Osteocyte (in vitro differentiated cells): ENCODE data around the gene CDH23. TPM values are rescaled to one million over a fixed set of nuclear protein-coding genes. Genes with fewer than 3 reads are reported as not detected.

Source experiments
- DNase-seq: peaks from one replicate; pipeline ENCODE4 v3.0.0; 2021; ENCODE audit warnings: mixed read lengths; ENCODE audit not compliant: unreplicated experiment; ENCODE audit errors: extremely low spot score
- H3K27ac Mint-ChIP-seq: one replicate; pipeline ENCODE4 v1.8.0; 2021; ENCODE audit warnings: mild to moderate bottlenecking, mixed read lengths; ENCODE audit not compliant: unreplicated experiment
- H3K27me3 Mint-ChIP-seq: one replicate; pipeline ENCODE4 v1.8.0; 2021; ENCODE audit warnings: mixed read lengths; ENCODE audit not compliant: unreplicated experiment
- H3K36me3 Mint-ChIP-seq: one replicate; pipeline ENCODE4 v1.8.0; 2021; ENCODE audit warnings: mixed read lengths; ENCODE audit not compliant: unreplicated experiment
- H3K4me1 Mint-ChIP-seq: one replicate; pipeline ENCODE4 v1.8.0; 2021; ENCODE audit warnings: mixed read lengths; ENCODE audit not compliant: unreplicated experiment
- H3K4me3 Mint-ChIP-seq: one replicate; pipeline ENCODE4 v1.8.0; 2021; ENCODE audit warnings: mild to moderate bottlenecking, moderate library complexity, mixed read lengths; ENCODE audit not compliant: unreplicated experiment
- H3K9me3 Mint-ChIP-seq: one replicate; pipeline ENCODE4 v1.8.0; 2021; ENCODE audit warnings: mixed read lengths; ENCODE audit not compliant: unreplicated experiment
- CTCF ChIP-seq: fragments of 200-600 bp; sonication (generic); IDR thresholded peaks from 2 replicates; pipeline ENCODE4 v1.5.0; 2021; ENCODE audit warnings: antibody characterized with exemption, mild to moderate bottlenecking, moderate library complexity
- total RNA-seq: library from RNA; stranded (reverse); gene quantifications from 2 replicates; pipeline ENCODE4 v1.2.1, GENCODE V29; 2021

CDH23 gene
- total RNA-seq, 1 donor from 2014 or later, result not detected

GRCh38 chr10:71832967-71833366, 436.2 kb downstream of the CDH23 start:
- no peak for TF ChIP-seq CTCF
- Mint-ChIP-seq H3K27ac (no peak overlapping the region), H3K4me3 (no peak overlapping the region), H3K36me3 (peaks cover 32% of the 10 kb centered on the region), H3K9me3 (no peaks in the 10 kb centered on the region), H3K4me1 (peaks cover 37% of the 10 kb centered on the region), H3K27me3 (no peaks in the 10 kb centered on the region)
- no peak for DNase-seq

DNA sequence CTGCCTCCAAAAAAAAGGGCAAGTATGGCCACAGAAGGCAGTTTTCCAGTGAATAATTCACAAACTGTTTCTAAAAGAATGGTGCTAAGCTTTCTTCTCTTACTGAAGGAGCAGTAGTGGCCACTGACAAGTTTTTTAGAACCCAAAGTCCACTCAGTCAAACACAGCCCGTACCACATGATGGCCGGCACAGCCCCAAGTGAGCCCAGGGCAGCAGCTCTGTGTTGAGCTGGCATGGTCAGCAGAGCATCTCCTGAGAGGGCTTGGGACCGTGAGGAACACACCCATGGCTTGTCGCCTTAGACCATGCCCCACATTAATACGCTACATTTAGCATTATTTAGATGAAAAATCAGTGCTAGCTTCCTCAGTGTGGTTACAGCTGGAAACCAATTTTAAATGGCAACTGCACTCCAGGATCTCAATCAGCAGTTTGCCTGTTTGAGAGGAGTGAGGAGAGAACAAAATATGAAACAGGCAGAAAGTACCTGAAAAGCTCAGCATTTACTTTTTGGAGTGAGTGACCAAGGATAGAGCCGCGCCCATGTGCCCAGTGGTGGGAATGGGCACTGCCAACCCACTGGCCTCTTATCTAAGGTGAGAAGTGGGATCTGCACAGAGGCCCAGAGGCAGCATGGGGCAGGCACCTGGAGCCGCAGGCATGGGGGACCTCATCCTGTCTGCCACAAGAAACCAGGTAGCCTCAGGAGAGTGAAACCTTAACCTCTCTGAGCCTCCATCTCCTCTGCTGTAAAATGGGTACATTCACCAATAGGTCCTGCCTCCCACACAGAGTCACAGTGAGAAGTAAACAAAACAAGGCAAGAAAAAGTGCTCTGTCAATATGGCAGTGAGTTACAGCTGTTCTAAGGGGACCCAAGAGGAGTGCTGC, 437.0 kb downstream of the CDH23 start:
- TF ChIP-seq CTCF, result no peak
- Mint-ChIP-seq H3K4me1 (peaks cover 44% of the 10 kb centered on the region), H3K9me3 (no peaks in the 10 kb centered on the region), H3K4me3 (no peak overlapping the region), H3K27ac (no peak overlapping the region), H3K27me3 (no peaks in the 10 kb centered on the region), H3K36me3 (peaks cover 32% of the 10 kb centered on the region)
- DNase-seq, result no peak

GRCh38 chr10:71834343-71834674, 437.6 kb downstream of the CDH23 start:
- no peak overlapping the region for H3K4me3 Mint-ChIP-seq
- H3K27ac Mint-ChIP-seq, result no peak overlapping the region
- TF ChIP-seq CTCF, result no peak
- no peaks in the 10 kb centered on the region for H3K9me3 Mint-ChIP-seq
- peaks cover 29% of the 10 kb centered on the region for H3K36me3 Mint-ChIP-seq
- no peaks in the 10 kb centered on the region for H3K27me3 Mint-ChIP-seq
- no peak for DNase-seq
- peaks cover 51% of the 10 kb centered on the region for H3K4me1 Mint-ChIP-seq

DNA sequence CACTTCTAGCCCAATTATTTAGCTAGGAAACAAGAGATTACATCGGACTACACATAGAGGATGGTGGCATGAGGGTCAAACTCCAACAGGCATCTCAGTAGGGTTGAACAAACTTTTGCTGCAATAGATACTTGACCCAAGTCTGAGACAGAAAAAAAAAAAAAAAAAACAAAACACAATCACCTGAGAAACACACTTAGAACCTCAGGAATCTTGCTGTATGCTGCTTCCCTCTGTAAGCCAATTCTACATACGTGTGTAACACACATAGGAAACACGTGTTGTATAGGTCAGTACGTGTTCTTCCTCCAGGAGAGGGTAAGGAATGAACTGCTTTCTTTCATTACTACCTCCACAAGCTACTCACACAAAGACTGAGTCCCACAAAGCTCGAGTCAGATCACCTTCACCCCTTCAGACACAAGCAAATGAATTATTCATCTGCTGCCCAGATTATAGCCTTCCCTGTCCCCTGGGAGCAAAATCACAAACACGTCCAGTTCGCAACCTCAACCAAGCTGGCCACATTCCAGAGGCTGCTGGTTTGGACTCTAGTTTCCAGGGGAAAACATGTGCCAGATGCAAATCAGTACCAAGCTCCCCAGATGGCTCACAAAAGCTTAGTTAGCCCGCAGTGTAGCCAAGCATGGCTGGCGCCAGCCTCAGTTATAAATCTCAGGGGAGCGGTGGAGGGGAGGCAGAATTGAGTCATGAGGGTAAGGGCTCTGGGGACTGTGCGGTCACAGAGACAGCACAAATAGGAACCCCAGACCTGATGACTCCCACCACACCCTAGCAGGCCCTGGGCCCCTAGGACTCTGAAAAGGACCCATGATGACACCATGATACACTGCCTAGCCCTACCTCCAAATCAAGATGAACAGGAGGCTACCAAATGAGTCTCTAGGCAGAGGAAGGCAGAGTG, 439.2 kb downstream of the CDH23 start:
- Mint-ChIP-seq H3K4me3 (peak overlapping the region; percentile 36), H3K36me3 (peaks cover 15% of the 10 kb centered on the region), H3K4me1 (peaks cover 67% of the 10 kb centered on the region), H3K27ac (peak overlapping the region; percentile 92), H3K9me3 (no peaks in the 10 kb centered on the region), H3K27me3 (no peaks in the 10 kb centered on the region)
- peak; percentile 90 for DNase-seq
- no peak for TF ChIP-seq CTCF

GRCh38 chr10:71836596-71836974, 439.9 kb downstream of the CDH23 start:
- no peak for TF ChIP-seq CTCF
- peaks cover 10% of the 10 kb centered on the region for H3K36me3 Mint-ChIP-seq
- no peak for DNase-seq
- H3K4me1 Mint-ChIP-seq, result peaks cover 70% of the 10 kb centered on the region
- no peaks in the 10 kb centered on the region for H3K9me3 Mint-ChIP-seq
- peak overlapping the region; percentile 92 for H3K27ac Mint-ChIP-seq
- peak overlapping the region; percentile 40 for H3K4me3 Mint-ChIP-seq
- H3K27me3 Mint-ChIP-seq, result no peaks in the 10 kb centered on the region
